Prostate gland (tissue), 2 donors: ENCODE data around the gene VILL. TPM values are rescaled to one million over a fixed set of nuclear protein-coding genes. Genes with fewer than 3 reads are reported as not detected.
"Not testable (repeated sequence)": the region's sequence is repeated elsewhere in the genome, so short reads cannot be mapped to it uniquely, and the experiment has no call there.

Experiments
- DNase-seq: peaks from one replicate; pipeline ENCODE4 v3.0.0-alpha.2; 2019; ENCODE audit warnings: low spot score
- H3K27ac ChIP-seq, 2 donors: fragments of 200-600 bp; sonication (generic); 2 replicates each; pipeline ENCODE4 v1.5.1; 2017 to 2019
- H3K27me3 ChIP-seq: fragments of 200-600 bp; sonication (generic); replicated peaks from 2 replicates; pipeline ENCODE4 v1.5.1; 2019; ENCODE audit not compliant: insufficient read depth
- H3K36me3 ChIP-seq, 2 donors: fragments of 200-600 bp; sonication (generic); 1 replicate in 1 of 2; 2 replicates in 1 of 2; pipeline versions ENCODE4 v1.5.1 to v1.8.1; 2017 to 2019
- H3K4me1 ChIP-seq: fragments of 200-600 bp; sonication (generic); replicated peaks from 2 replicates; pipeline ENCODE4 v1.5.1; 2019
- H3K4me3 ChIP-seq, 2 donors: fragments of 200-600 bp; sonication (generic); 2 replicates each; pipeline ENCODE4 v1.5.1; 2017 to 2019
- H3K9me3 ChIP-seq: fragments of 200-600 bp; sonication (generic); 2 replicates; pipeline ENCODE4 v1.5.1; 2017
- CTCF ChIP-seq, 4 experiments: fragments of 200-600 bp in 2 of 4; fragments of 450-650 bp in 2 of 4; sonication (generic) in 2 of 4; IDR thresholded peaks; 1 replicate in 3 of 4; 2 replicates in 1 of 4; pipeline ENCODE4 v1.5.1; 2016 to 2019; ENCODE audit warnings: antibody characterized with exemption in 4 of 4, mild to moderate bottlenecking in 2 of 4, moderate library complexity in 2 of 4
- POLR2A ChIP-seq: fragments of 450-650 bp; IDR thresholded peaks from one replicate; pipeline ENCODE4 v1.6.1; 2016; ENCODE audit warnings: antibody characterized with exemption, mild to moderate bottlenecking
- POLR2AphosphoS5 ChIP-seq: sonication (generic); formaldehyde crosslinking; IDR thresholded peaks from one replicate; pipeline ENCODE4 v1.6.1; 2017; ENCODE audit warnings: antibody characterized with exemption
- WGBS: methylation state at CpG from one replicate; pipeline ENCODE4 v1.1.5; 2018; 5-methylcytosine and 5-hydroxymethylcytosine counted together
- intact Hi-C: fragments of 100-400 bp; cut with DNase I; formaldehyde crosslinking; loops from one replicate; pipeline ENCODE4 v1.14.2; 2022
- total RNA-seq, 2 donors: library from RNA; depleted of rRNA; stranded (reverse); fragments of >200 nt; gene quantifications; one replicate each; pipeline ENCODE4 v1.1.0, GENCODE V29; 2016

The VILL gene
- total RNA-seq, 2 donors from 2014 or later, result 29.1 to 29.3 TPM

- no peak for TF ChIP-seq CTCF (IDR thresholded peaks at IDR 0.05)
- TF ChIP-seq POLR2A, result no peak
- no peak for TF ChIP-seq POLR2AphosphoS5
- H3K36me3 ChIP-seq, result no peaks in the 10 kb centered on the region
- DNase-seq, result no peak
- no peaks in the 10 kb centered on the region for H3K4me1 ChIP-seq
- H3K4me3 ChIP-seq, result no peak overlapping the region
- intact Hi-C loops, result no loop called here
- no peaks in the 10 kb centered on the region for H3K27me3 ChIP-seq
- 89% methylated on average over 9 of the region's 9 CpGs for WGBS
- no peak overlapping the region for H3K27ac ChIP-seq
- H3K9me3 ChIP-seq, result no peaks in the 10 kb centered on the region
Measured at GRCh38 chr3:37968199-37968598, 22.4 kb upstream of the VILL start.

- 87% methylated on average over 15 of the region's 15 CpGs for WGBS
- H3K27me3 ChIP-seq, result no peaks in the 10 kb centered on the region
- no peaks in the 10 kb centered on the region for H3K9me3 ChIP-seq
- H3K4me1 ChIP-seq, result no peaks in the 10 kb centered on the region
- H3K27ac ChIP-seq, result no peak overlapping the region
- no peak for DNase-seq
- intact Hi-C loops, result no loop called here
- H3K36me3 ChIP-seq, result no peaks in the 10 kb centered on the region
- H3K4me3 ChIP-seq, result no peak overlapping the region
- no peak for TF ChIP-seq POLR2A
- no peak for TF ChIP-seq POLR2AphosphoS5
- no peak for TF ChIP-seq CTCF (IDR thresholded peaks at IDR 0.05)
Measured at GRCh38 chr3:37968813-37969595, 21.6 kb upstream of the VILL start.

GRCh38 chr3:37969596-37970100 lies 20.9 kb upstream of the VILL start:
- WGBS, result 71% methylated on average over 6 of the region's 7 CpGs
- Histone ChIP-seq H3K27me3 (no peaks in the 10 kb centered on the region), H3K4me1 (no peaks in the 10 kb centered on the region), H3K9me3 (no peaks in the 10 kb centered on the region), H3K36me3 (no peaks in the 10 kb centered on the region), H3K27ac (no peak overlapping the region), H3K4me3 (no peak overlapping the region)
- no peak for TF ChIP-seq POLR2A
- no peak for TF ChIP-seq CTCF (IDR thresholded peaks at IDR 0.05)
- no peak for TF ChIP-seq POLR2AphosphoS5
- DNase-seq, result no peak
- intact Hi-C loops, result no loop called here

GRCh38 chr3:37970802-37971201 lies 19.8 kb upstream of the VILL start:
- Histone ChIP-seq H3K27ac (no peak overlapping the region), H3K4me1 (no peaks in the 10 kb centered on the region), H3K9me3 (no peaks in the 10 kb centered on the region), H3K27me3 (no peaks in the 10 kb centered on the region), H3K4me3 (no peak overlapping the region), H3K36me3 (peaks cover 0 to 2% of the 10 kb centered on the region in 2 donors)
- no peak for DNase-seq
- WGBS, result 90% methylated on average over 5 of the region's 5 CpGs
- no peak for TF ChIP-seq POLR2AphosphoS5
- no peak for TF ChIP-seq POLR2A
- no peak for TF ChIP-seq CTCF (IDR thresholded peaks at IDR 0.05)
- intact Hi-C loops, result no loop called here

- intact Hi-C loops, result no loop called here
- Histone ChIP-seq H3K4me3 (no peak overlapping the region), H3K4me1 (no peaks in the 10 kb centered on the region), H3K27me3 (no peaks in the 10 kb centered on the region), H3K36me3 (peaks cover 0 to 8% of the 10 kb centered on the region in 2 donors), H3K27ac (no peak overlapping the region), H3K9me3 (no peaks in the 10 kb centered on the region)
- TF ChIP-seq POLR2A, result no peak
- no peak for TF ChIP-seq POLR2AphosphoS5
- no peak for TF ChIP-seq CTCF (IDR thresholded peaks at IDR 0.05)
- DNase-seq, result no peak
Measured at GRCh38 chr3:37971467-37971866, 19.1 kb upstream of the VILL start.

GRCh38 chr3:37972056-37972455 lies 18.5 kb upstream of the VILL start:
- H3K27me3 ChIP-seq, intact Hi-C loops, H3K4me3 ChIP-seq, H3K9me3 ChIP-seq, H3K4me1 ChIP-seq, DNase-seq, H3K27ac ChIP-seq: not testable (repeated sequence)
- peaks cover 0 to 13% of the 10 kb centered on the region in 2 donors for H3K36me3 ChIP-seq
- WGBS, result 85% methylated on average over 8 of the region's 8 CpGs
